KMS-11 (cell line): ENCODE data around the gene RCN1.

Source experiments
- H2AFZ ChIP-seq: fragments of 200-600 bp; sonication (generic); 2 replicates; pipeline ENCODE4 v1.6.1; 2016; ENCODE audit warnings: antibody characterized with exemption, mixed run types, low read depth
- H3K27ac ChIP-seq: fragments of 200-600 bp; sonication (generic); 2 replicates; pipeline ENCODE4 v1.6.1; 2016; ENCODE audit warnings: mild to moderate bottlenecking, mixed run types
- H3K27me3 ChIP-seq: fragments of 200-600 bp; sonication (generic); 2 replicates; pipeline ENCODE4 v1.6.1; 2017; ENCODE audit warnings: mild to moderate bottlenecking, low read depth, mixed run types, moderate library complexity; ENCODE audit not compliant: insufficient read depth
- H3K36me3 ChIP-seq: fragments of 200-600 bp; sonication (generic); 2 replicates; pipeline ENCODE4 v1.6.1; 2017; ENCODE audit warnings: mild to moderate bottlenecking, mixed run types; ENCODE audit not compliant: insufficient read depth
- H3K4me1 ChIP-seq: fragments of 200-600 bp; sonication (generic); 2 replicates; pipeline ENCODE4 v1.6.1; 2016; ENCODE audit warnings: mild to moderate bottlenecking, low read depth, mixed run types; ENCODE audit not compliant: poor library complexity, severe bottlenecking
- H3K4me2 ChIP-seq: fragments of 200-600 bp; sonication (generic); 2 replicates; pipeline ENCODE4 v1.7.0; 2016; ENCODE audit warnings: mild to moderate bottlenecking, mixed run types
- H3K4me3 ChIP-seq: fragments of 200-600 bp; sonication (generic); IDR thresholded peaks from 2 replicates; pipeline ENCODE4 v1.6.1; 2017; ENCODE audit warnings: low read depth, low read length, mixed read lengths; ENCODE audit not compliant: insufficient read depth
- H3K79me2 ChIP-seq: fragments of 200-600 bp; sonication (generic); 2 replicates; pipeline ENCODE4 v1.6.1; 2016; ENCODE audit warnings: low read depth, mixed run types; ENCODE audit not compliant: insufficient read depth
- H3K9ac ChIP-seq: fragments of 200-600 bp; sonication (generic); 2 replicates; pipeline ENCODE4 v1.6.1; 2016; ENCODE audit warnings: mild to moderate bottlenecking, mixed run types
- H4K20me1 ChIP-seq: fragments of 200-600 bp; sonication (generic); 2 replicates; pipeline ENCODE4 v1.6.1; 2016; ENCODE audit warnings: mild to moderate bottlenecking, mixed run types; ENCODE audit not compliant: insufficient read depth
- CTCF ChIP-seq: fragments of 200-600 bp; sonication (generic); conservative IDR thresholded peaks from 2 replicates; pipeline ENCODE4 v1.6.1; 2017; ENCODE audit warnings: low read depth, mild to moderate bottlenecking, antibody characterized with exemption, low read length, moderate library complexity, mixed read lengths

Gene RCN1

GRCh38 chr11:32122200-32122599, 31.3 kb downstream of the RCN1 start:
- no peak overlapping the region for H3K4me3 ChIP-seq
- H4K20me1 ChIP-seq = no peaks in the 10 kb centered on the region
- no peak for TF ChIP-seq CTCF
- no peaks in the 10 kb centered on the region for H3K27me3 ChIP-seq
- H2AFZ ChIP-seq = no peak overlapping the region
- peaks cover 21% of the 10 kb centered on the region for H3K4me1 ChIP-seq
- H3K4me2 ChIP-seq = no peak overlapping the region
- no peaks in the 10 kb centered on the region for H3K36me3 ChIP-seq
- no peaks in the 10 kb centered on the region for H3K79me2 ChIP-seq
- H3K27ac ChIP-seq = no peak overlapping the region
- no peak overlapping the region for H3K9ac ChIP-seq

- no peaks in the 10 kb centered on the region for H3K36me3 ChIP-seq
- H3K4me2 ChIP-seq = no peak overlapping the region
- H3K4me1 ChIP-seq = no peaks in the 10 kb centered on the region
- no peak overlapping the region for H3K9ac ChIP-seq
- no peak overlapping the region for H2AFZ ChIP-seq
- H3K79me2 ChIP-seq = no peaks in the 10 kb centered on the region
- no peaks in the 10 kb centered on the region for H4K20me1 ChIP-seq
- no peaks in the 10 kb centered on the region for H3K27me3 ChIP-seq
- H3K27ac ChIP-seq = no peak overlapping the region
- no peak overlapping the region for H3K4me3 ChIP-seq
- no peak for TF ChIP-seq CTCF
These were observed 40.4 kb downstream of the RCN1 start for GRCh38 chr11:32131321-32131720.

GRCh38 chr11:32136657-32137056, 45.8 kb downstream of the RCN1 start:
- H2AFZ ChIP-seq = no peak overlapping the region
- H3K4me3 ChIP-seq = no peak overlapping the region
- no peaks in the 10 kb centered on the region for H3K79me2 ChIP-seq
- H3K27me3 ChIP-seq = no peaks in the 10 kb centered on the region
- no peak overlapping the region for H3K4me2 ChIP-seq
- H3K27ac ChIP-seq = no peak overlapping the region
- no peak overlapping the region for H3K9ac ChIP-seq
- no peaks in the 10 kb centered on the region for H4K20me1 ChIP-seq
- H3K4me1 ChIP-seq = no peaks in the 10 kb centered on the region
- H3K36me3 ChIP-seq = no peaks in the 10 kb centered on the region
- no peak for TF ChIP-seq CTCF

- no peaks in the 10 kb centered on the region for H3K4me1 ChIP-seq
- no peak overlapping the region for H2AFZ ChIP-seq
- H3K9ac ChIP-seq = no peak overlapping the region
- no peak overlapping the region for H3K27ac ChIP-seq
- no peaks in the 10 kb centered on the region for H3K27me3 ChIP-seq
- no peak overlapping the region for H3K4me3 ChIP-seq
- no peaks in the 10 kb centered on the region for H3K79me2 ChIP-seq
- no peaks in the 10 kb centered on the region for H3K36me3 ChIP-seq
- TF ChIP-seq CTCF = no peak
- no peak overlapping the region for H3K4me2 ChIP-seq
- no peaks in the 10 kb centered on the region for H4K20me1 ChIP-seq
These were observed 46.4 kb downstream of the RCN1 start for GRCh38 chr11:32137263-32137662.

GRCh38 chr11:32137869-32138268, 47.0 kb downstream of the RCN1 start:
- H3K4me2 ChIP-seq = no peak overlapping the region
- no peaks in the 10 kb centered on the region for H4K20me1 ChIP-seq
- no peak overlapping the region for H3K27ac ChIP-seq
- TF ChIP-seq CTCF = no peak
- no peak overlapping the region for H2AFZ ChIP-seq
- no peaks in the 10 kb centered on the region for H3K36me3 ChIP-seq
- no peaks in the 10 kb centered on the region for H3K27me3 ChIP-seq
- H3K9ac ChIP-seq = no peak overlapping the region
- no peaks in the 10 kb centered on the region for H3K4me1 ChIP-seq
- H3K4me3 ChIP-seq = no peak overlapping the region
- H3K79me2 ChIP-seq = no peaks in the 10 kb centered on the region
